Measurements from ENCODE around the gene FECH.
A peak's percentile ranks its signal among the peaks of the same experiment; 100 is the strongest.
"Not testable (repeated sequence)": the region's sequence is repeated elsewhere in the genome, so short reads cannot be mapped to it uniquely, and the experiment has no call there.

The FECH gene, protein sequence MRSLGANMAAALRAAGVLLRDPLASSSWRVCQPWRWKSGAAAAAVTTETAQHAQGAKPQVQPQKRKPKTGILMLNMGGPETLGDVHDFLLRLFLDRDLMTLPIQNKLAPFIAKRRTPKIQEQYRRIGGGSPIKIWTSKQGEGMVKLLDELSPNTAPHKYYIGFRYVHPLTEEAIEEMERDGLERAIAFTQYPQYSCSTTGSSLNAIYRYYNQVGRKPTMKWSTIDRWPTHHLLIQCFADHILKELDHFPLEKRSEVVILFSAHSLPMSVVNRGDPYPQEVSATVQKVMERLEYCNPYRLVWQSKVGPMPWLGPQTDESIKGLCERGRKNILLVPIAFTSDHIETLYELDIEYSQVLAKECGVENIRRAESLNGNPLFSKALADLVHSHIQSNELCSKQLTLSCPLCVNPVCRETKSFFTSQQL

DNA sequence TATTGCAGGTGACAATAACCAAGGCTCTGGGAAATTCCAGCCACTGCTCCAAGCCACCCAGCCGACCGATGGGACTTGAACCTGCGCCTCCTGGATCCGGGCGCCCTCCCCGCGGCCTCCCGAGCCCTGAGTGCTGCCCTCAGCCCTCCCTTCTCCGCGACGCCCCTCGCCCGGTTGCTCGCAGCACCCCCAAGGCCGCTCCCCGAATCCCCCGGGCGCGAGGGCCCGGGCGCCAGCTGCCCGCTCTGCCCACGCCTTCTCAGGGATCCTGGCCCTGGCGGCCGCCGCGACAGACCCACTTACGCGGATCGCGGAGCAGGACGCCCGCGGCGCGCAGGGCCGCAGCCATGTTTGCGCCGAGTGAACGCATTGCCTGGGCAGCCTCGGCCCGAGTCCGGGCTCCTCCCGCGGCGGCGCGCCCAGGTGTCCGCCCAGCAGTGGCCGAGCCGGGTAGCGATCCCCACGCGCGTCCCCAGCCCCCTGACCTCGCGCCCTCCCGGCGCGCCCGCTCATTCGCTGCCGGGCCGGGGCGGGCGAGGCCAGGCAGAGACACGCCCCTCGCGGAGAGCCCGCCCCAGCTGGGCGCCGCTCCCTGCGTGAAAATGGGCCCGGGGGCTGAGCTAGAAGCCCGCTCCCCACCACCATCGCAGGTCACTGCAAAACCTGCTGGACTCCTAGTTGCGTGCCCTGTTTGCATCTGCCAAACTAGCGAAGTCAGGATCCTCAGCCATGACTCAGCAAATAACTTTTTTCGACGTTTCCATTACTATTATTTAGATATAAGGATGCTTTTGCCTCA lies at the start of gene FECH:
FECH (minus strand) TSS at position 452 of the 799 bp plus-strand sequence; CDS start at position 370, 82 bp downstream.
- peak; percentile 36 to 57 for DNase-seq

DNA sequence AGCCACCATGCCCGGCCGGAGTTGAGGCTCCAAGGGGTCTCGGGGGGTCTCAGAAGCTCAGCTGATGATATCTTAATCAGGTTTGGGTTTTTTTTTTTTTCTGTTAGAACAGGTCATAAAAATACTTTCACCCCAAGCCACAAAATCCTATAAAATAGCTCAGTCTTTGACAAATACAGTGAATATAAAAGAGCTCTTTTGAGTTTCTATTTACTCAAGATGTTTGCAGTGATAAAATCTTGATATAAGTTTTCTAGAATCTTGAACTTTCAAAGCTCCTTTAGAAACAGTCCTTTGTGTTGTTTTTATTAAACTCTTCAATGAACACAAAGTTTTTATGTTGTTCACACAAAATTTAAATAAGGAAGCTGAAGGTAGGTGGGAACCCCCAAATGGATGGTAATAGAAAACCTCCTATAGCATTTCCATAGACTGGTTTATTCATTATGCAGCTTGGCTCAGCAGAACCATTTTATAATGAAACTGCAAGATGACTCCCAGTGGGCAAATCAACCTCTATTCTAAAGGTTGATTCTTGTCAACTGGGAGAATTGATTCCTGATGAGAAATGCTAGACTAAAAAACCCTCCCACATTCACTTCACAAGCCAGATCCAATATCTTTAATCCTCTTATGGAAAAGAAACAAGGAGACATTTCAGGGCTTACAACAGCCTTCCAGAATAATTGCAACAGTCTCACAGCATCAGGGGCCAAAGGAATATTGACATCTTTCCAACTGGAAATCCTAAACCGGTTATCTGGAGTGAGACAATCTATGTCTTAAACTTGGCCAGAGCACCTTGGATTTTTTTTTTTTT lies 48.7 kb upstream of the FECH start:
- DNase-seq, result no peak

DNA sequence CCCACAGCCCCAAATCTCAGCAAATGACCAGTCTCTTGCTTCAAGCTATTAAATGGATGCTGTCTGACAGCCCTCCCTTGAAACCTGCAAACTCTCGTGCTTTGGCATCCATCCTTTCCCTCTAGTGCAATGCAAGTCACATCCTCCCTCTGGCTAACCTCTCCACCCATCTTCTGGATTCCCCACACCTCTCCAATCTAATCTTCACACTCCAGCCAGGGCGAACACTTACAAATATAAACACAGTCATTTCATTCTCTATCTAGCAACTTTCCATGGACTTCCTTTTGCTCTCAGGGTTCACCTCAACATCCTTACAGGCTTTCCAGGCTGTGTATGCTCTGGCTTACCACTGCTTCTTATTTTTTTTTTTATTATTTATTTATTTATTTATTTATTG lies 45.2 kb upstream of the FECH start:
- no peak for DNase-seq

DNA sequence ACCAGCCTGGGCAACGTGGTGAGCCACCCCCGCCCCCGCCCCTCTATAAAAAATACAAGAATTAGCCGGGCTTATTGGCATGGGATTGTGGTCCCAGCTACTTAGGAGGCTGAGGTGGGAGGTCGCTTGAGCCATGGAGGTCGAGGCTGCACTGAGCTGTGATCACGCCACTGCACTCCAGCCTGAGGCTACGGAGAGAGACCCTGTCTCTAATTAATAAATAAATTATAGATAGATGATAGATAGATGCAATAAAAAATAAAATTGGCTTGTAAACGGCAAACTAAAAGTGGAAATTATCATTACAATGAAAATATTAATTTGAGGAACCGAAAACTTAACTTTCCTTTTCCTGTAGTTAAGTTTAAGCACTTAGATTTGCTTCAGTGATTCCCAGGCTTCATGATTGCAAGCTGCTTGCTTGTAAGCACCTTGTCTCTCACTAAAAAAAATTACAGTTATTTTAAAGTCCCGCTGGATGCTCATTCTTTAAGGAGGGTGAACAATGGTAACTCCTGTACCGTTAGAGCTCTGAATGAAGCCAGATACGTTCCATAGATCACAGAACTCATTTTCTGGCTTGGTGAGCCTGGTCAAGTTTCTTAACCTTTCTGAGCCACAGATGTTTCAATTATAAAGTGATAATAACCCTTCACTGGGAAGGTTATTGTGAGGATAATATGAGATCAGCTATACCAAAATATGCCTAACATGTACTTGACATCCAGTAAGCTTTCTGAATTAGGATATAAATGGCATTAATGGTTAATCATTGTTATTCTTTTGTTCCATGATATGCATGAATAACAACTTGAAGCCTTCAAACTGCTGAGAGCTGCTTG lies 44.5 kb upstream of the FECH start:
- DNase-seq, result no peak

DNA sequence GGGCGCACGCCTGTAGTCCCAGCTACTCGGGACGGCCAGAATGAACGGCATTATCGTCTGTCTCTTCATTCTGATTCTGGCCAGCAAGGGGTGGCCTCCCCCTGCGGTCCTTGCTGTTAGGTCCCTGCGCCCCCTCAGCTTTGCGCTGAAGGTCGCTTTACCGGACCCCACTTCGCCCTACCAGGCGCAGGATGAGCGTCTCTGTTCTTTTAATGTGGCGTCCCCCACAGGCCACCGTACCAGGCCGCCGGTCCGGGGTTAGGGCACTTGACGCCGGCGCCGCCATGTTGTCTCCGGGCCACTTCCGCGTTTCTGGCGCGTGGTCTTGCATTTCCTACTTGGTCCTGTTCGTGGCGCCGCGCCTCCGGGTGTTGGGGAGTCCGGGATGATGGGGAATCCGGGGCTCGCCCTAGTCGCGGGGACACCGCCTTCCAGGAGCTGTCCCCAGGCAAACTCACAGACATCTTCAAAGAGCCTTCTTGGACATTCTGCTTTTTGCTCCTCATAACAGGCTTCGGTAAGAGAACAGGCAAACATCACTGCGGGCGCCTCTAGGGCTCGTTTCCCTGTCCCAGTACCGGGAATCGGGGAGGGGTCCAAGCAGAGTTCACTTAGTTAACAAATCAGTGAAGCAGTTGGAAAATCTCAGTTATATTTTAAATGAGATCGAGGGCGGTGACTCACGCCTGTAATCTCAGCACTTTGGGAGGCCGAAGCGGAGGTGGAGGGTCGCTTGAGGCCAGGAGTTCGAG lies 43.7 kb upstream of the FECH start:
- DNase-seq, result peak; percentile 87 to 93

DNA sequence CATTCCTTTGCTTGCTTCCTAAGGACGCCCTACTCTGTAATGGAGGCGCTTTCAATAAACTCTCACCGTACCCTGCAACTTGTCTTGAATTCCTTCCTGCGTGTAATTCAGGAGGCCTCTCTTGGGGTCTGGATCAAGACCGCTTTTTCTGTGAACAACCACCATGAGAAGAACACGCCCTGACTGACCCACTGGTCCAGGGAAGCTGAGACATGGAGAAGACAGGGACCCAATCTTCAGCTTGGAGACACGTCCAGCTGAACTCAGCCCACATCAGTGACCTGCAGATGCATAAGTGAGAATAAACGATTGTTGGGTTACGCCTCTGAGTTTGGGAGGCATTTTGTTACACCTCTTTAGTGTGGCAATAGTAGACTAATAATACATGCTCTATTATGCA lies 42.9 kb upstream of the FECH start:
- DNase-seq, result no peak

DNA sequence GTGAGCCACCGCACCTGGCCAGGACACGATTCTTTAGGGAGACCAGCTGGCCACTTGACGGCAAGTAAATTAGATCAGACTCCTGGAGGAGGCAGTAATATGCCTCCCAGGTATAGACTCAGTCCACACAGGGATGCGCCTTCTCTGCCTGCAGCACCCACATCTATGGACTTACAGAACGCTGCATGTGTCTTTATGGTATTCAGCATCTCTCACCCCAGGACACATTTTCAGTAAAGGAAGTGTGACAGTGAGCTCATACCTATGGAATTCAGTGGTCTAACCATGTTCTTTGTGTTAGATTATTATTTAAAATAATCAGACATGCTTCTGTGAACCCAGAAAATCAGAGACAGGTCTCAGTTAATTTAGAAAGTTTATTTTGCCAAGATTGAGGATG lies 41.0 kb upstream of the FECH start:
- no peak for DNase-seq

DNA sequence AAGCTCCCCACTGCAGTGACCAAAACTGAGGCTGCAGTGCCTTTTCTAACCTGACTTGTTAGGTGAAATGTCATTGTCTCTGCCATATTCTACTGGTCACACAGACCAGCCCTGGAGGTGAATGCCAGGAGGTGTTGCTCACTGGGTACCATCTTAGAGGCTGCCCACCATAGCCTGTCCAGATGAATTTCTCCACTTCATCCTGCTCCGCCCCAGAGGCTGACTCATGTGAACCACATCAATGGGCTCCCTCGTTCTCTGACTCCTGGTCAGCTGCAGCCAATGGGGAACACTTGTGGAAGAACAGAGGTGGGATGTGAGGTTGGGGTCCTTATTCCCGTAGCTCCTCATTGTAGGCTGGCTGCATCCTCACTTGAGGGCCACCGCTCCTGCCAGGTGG lies 38.5 kb upstream of the FECH start:
- DNase-seq, result no peak

DNA sequence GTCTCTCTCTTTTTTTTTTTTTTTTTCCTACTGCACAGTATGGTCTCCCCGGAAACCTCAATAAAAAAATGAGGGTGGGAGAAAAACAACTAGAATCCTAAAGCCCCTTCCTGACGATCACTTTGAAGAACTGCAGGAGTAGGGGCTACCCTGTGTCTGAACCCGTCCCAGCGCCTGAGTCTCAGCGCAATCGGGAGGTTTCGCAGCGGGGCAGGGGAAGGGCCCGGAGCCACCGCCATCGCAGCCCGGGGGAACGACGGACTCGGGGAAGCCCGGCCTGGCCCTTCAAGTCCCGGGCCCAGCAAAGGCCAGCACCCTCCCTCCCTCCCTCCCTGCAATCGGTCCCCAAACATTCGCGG lies 34.7 kb upstream of the FECH start:
- no peak for DNase-seq

DNA sequence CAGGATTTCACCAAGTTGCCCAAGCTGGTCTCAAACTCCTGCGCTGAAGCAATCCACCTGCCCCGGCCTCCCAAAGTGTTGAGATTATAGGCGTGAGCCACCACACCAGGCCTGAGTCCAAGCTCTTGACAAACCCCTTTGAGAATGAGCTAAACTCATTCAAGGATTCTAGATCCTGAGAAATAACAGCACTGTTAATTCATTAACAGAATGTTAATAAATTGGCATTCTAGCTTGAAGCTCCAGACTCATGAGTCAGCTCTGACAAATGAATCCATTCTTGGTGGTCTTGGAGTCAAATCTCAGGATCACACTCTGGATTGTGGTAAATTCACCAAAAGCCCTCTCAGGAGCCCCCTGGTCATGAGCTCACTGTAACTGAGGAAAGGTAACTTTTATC lies 33.4 kb upstream of the FECH start:
- DNase-seq, result no peak

DNA sequence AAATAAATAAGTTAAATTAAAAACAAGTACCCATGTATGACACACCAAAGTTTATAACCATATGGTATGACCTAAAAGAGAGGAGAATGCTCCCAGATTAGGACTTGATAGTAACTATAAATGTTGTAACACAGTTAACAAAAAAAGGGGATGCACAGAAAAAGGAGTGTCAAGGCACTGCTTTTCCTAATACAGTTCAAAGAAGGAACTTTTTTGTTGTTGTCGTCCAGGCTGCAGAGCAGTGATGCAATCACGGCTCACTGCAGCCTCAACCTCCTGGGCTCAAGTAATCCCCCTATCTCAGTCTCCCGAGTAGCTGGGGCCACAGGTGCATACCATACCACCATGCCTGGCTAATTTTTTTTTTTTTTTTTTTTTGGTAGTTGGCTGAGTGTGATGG lies 32.4 kb upstream of the FECH start:
- no peak for DNase-seq

DNA sequence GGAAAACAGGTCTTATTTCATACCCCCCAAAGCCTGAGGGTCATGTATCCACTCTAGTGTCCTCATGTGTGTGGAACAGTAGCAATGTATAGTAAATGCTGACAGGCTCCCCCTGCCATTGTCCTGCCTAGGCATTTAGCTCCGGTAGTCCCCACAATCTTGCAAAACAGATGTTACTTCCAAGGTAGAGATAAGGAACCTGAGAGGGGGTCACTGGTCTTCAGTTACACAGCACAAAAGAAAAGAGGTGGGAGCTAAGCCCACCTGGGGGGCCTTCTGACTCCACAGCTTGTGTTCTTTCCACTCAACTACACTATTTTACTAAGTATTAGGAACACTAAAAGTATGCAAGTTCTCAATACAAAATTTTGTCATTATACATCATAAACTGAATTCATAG lies 17.4 kb upstream of the FECH start:
- no peak for DNase-seq

DNA sequence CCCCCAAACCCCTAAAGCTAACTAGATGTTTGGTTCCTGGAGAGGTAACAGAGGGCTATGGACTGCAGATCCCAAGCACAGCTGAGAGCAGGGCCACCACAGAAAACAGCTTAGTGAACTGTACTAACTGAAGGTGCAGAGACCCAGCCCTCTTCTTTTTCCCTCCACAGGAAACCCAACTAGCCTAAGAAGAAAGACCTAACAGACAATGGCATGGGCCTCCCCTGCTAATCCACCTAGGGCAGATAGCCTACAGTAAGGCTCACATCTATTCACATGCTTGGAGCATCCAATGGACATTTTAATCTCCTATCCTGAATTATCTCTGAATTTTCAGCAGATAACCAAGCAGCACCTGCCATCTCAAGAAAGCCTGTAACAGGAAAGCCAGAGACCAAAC lies 8.8 kb upstream of the FECH start:
- DNase-seq, result no peak

DNA sequence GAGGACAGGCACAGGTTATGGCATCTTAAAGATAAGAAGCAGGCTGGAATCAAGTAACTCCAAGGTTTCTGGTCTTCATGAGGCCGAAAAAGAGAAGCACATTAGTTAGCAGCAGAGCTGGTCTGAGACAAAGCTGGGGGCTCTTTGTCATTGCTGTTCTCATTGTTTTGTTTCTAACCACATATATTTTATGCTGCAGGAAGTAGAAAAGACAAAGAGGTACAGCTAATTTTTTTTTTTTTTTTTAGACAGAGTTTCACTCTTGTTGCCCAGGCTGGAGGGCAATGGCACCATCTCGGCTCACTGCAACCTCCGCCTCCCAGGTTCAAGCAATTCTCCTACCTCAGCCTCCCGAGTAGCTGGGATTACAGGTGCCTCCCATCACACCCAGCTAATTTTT lies 6.2 kb upstream of the FECH start:
- DNase-seq, result not testable (repeated sequence)

DNA sequence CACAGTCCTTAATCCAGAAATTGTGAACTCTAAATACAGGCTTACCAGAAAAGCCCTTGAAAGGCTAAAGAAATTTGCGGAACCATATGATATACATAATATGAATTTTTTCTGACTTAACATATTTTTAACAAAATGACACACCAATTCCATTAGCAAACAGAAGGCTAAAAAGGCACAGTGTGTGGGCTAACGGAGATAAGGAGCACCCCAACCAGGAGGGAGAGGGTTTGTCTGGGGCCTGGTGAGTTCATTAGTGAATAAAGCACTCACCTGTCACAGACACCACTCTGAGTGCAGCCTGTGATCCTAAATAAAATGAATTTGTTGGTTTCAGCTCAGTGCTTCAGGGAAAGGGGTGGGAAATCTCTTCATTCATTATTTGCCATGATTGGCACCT lies 2.7 kb upstream of the FECH start:
- no peak for DNase-seq

DNA sequence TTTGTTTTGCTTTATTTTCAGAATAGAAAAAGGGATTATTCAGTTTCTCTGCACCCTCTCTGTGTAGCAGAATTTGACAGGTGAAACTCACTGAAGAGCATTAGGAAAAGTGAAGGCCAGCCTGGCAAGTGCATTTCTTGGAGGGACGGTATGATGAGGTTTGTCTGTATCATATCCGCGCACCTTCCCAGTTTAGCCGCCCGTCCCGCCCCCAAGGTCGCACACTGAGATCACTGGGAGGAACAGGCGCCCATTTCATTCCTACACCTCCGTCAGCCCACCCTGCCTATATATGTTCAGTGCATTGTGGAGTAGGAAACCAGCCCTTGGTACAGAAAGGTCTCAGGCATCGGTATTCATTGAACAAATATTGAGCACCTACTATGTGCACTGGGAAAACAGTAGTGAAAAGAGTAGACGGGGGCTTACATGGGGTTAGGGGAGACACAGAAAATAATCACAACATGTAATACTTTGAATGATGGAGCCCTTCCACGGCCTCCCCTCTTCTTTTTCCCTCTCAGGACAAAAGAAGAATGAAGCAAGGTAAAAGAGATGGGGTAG lies 678 bp upstream of the FECH start:
- DNase-seq, result no peak

DNA sequence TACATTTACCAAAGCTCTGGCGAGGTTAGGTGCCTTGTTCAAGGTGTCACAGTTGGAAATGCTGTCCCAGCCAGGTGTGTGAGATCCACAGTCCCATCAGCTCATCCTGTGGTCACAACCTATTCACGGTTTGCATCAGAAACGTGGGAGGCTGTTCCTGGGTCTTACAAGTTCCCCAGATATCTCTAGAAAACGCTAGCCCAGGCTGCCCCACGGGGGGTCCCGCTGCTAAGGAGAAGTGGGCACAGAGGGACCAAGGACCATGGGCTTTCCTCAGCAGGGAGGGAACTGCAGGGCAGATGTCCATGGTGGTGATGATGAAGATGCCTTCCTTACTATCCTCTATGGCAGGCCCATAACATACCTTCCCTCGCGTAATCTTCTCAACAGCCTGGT lies 649 bp downstream of the FECH start:
- no peak for DNase-seq

DNA sequence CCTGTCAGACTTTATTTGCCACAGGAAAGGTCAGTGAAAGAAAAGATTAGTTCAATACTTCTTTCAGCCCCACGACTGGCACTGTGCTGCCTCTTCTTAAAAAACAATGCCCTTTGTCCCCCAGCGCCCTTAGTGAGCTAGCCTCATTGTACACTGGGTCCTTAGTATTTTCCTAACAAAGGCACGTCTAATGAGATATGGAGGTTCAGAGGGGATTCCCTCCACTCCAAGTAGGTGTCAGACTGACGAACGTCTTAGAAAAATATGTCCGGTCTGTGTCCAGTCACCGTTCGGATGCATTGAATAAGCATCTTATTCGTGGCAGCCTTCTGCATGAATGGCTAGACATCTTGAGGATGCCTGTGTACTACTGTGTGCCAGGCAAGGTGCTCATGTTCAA lies 1.1 kb downstream of the FECH start:
- no peak for DNase-seq

DNA sequence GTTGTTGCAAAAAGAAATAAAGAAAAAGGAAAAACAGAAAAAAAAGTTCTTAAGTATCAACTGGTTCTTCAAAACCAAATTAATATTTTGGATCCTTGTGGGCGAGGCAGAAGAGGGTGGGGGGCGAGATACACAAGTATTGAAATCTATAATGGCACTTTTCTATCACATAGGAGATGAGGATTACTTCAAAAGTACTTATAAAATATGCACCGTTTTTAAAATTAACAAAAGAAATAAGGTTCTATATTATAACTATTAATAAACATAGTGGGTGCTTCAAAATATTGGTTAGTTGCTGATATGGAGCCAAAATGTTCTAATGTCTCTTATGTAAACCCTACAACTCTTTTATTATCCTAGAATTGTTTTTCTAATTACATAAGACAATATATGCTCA lies 2.1 kb downstream of the FECH start:
- no peak for DNase-seq

DNA sequence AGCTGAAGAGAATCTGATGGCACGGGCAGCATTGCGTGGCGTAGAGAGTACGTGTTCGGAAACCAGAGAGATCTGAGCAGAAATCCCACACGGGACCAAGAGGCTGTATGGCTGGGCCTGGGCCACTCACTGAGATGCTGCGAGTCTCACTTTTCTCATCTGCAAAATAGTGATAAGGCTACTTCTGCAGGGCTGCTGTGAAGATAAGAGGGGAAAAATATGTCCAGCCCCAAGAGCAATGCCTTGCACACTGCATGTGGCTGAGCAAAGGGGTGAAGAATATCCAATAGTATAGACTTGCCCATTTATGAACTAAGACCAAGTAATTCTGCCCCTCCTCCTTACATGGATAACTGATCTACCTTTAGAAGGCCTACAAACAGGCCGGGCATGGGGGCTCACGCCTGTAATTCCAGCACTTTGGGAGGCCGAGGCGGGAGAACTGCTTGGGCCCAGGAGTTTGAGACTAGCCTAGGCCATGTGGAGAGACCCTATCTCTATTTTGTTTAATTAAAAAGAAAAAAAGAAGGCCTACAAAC lies 3.1 kb downstream of the FECH start:
- DNase-seq, result no peak

DNA sequence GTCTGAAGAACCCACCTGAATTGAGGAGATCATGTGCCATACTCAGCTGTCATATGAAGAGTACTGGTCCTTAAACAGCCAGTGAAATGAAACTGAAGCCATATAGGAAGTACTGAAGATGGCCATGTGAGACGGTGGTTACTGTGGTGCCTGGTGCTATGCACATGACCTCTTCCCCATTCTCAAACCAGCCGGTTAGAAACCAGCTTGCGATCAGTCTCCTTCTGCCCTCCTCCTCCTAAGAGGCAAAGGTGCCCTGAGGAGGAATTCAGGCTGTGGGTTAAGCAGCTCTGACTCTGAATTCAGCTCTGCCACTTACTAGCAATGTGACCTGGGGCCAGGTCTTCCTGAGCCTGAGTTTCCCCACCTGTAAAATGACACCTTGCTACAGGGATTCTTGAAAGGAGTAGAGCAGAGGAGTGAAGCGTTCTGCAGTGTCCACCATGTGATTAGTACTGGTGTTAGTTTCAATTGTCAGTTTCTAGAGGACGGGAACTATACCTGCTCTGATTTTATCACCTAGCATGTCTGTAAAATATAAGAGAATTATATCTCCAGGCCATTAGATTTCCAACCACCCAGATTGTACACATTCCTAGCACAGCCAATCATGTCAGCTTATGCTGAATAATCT lies 5.1 kb downstream of the FECH start:
- peak; percentile 92 to 95 for DNase-seq
